Activated naive CD4-positive, alpha-beta T cell treated with anti-CD3 and anti-CD28 coated beads, Interleukin-2, amount 50 U/mL, for 72 hours (primary cell): ENCODE results near the gene ACAN. TPM values are rescaled to one million over a fixed set of nuclear protein-coding genes. Genes with fewer than 3 reads are reported as not detected.
A peak's percentile ranks its signal among the peaks of the same experiment; 100 is the strongest.

ENCODE experiments used
- ATAC-seq, 2 donors: fragments of 150-1000 bp; cut with Tn5 transposase; 2 replicates each; pipeline ENCODE4 v1.10.0; 2021; ENCODE audit warnings: mild to moderate bottlenecking in 2 of 2, moderate library complexity in 2 of 2
- DNase-seq, 2 donors: peaks; one replicate each; pipeline ENCODE4 v3.0.0; 2021 to 2022; ENCODE audit warnings: low spot score in 2 of 2
- H3K27ac Mint-ChIP-seq, 2 donors: one replicate each; pipeline ENCODE4 v1.8.0; 2022; ENCODE audit warnings: mild to moderate bottlenecking in 2 of 2, mixed read lengths in 2 of 2
- H3K36me3 Mint-ChIP-seq, 2 donors: one replicate each; pipeline ENCODE4 v1.8.0; 2022; ENCODE audit warnings: mixed read lengths in 2 of 2
- H3K9me3 Mint-ChIP-seq, 2 donors: one replicate each; pipeline ENCODE4 v1.8.0; 2022; ENCODE audit warnings: mixed read lengths in 2 of 2
- total RNA-seq, 2 donors: library from RNA; stranded (reverse); gene quantifications; one replicate each; pipeline ENCODE4 v1.2.3, GENCODE V29; 2022

ACAN gene
- total RNA-seq, 2 donors from 2014 or later = not detected

- Mint-ChIP-seq H3K9me3 (no peaks in the 10 kb centered on the region), H3K36me3 (peaks cover 3 to 15% of the 10 kb centered on the region in 2 donors), H3K27ac (peak overlapping the region in 1 of 2 donors; percentile 29)
- ATAC-seq (peak; percentile 54 to 74), DNase-seq (peak in 1 of 2 donors; percentile 46)
These were observed 75.5 kb downstream of the ACAN start for GRCh38 chr15:88878720-88879184.

- Mint-ChIP-seq H3K27ac (peak overlapping the region in 1 of 2 donors; percentile 2), H3K9me3 (no peaks in the 10 kb centered on the region), H3K36me3 (peaks cover 6 to 18% of the 10 kb centered on the region in 2 donors)
- DNase-seq = no peak
- no peak for ATAC-seq
These were observed 77.9 kb downstream of the ACAN start for GRCh38 chr15:88880944-88881740.

GRCh38 chr15:88881775-88882174 is 78.5 kb downstream of the ACAN start:
- ATAC-seq (no peak), DNase-seq (no peak)
- Mint-ChIP-seq H3K9me3 (no peaks in the 10 kb centered on the region), H3K36me3 (peaks cover 6 to 18% of the 10 kb centered on the region in 2 donors), H3K27ac (peak overlapping the region in 1 of 2 donors; percentile 2)

GRCh38 chr15:88882785-88883184 is 79.5 kb downstream of the ACAN start:
- ATAC-seq (no peak), DNase-seq (no peak)
- Mint-ChIP-seq H3K9me3 (no peaks in the 10 kb centered on the region), H3K36me3 (peaks cover 6 to 18% of the 10 kb centered on the region in 2 donors), H3K27ac (peak overlapping the region in 1 of 2 donors; percentile 72)

GRCh38 chr15:88887068-88887580 is 83.9 kb downstream of the ACAN start:
- DNase-seq (no peak), ATAC-seq (no peak)
- Mint-ChIP-seq H3K27ac (peak overlapping the region in 1 of 2 donors; percentile 18), H3K9me3 (no peaks in the 10 kb centered on the region), H3K36me3 (peaks cover 6 to 12% of the 10 kb centered on the region in 2 donors)

GRCh38 chr15:88888719-88889118 is 85.5 kb downstream of the ACAN start:
- ATAC-seq = no peak
- peaks cover 3 to 8% of the 10 kb centered on the region in 2 donors for H3K36me3 Mint-ChIP-seq
- H3K27ac Mint-ChIP-seq = peak overlapping the region in 1 of 2 donors; percentile 68
- DNase-seq = no peak
- H3K9me3 Mint-ChIP-seq = no peaks in the 10 kb centered on the region

GRCh38 chr15:88890495-88890894 is 87.3 kb downstream of the ACAN start:
- no peak for DNase-seq
- no peaks in the 10 kb centered on the region for H3K36me3 Mint-ChIP-seq
- ATAC-seq = no peak
- H3K9me3 Mint-ChIP-seq = no peaks in the 10 kb centered on the region
- peak overlapping the region; percentile 8 to 70 for H3K27ac Mint-ChIP-seq

- Mint-ChIP-seq H3K36me3 (no peaks in the 10 kb centered on the region), H3K9me3 (no peaks in the 10 kb centered on the region), H3K27ac (peak overlapping the region in 1 of 2 donors; percentile 70)
- ATAC-seq (no peak), DNase-seq (no peak)
These were observed 88.5 kb downstream of the ACAN start for GRCh38 chr15:88891540-88892254.

GRCh38 chr15:88894348-88894818 is 91.1 kb downstream of the ACAN start:
- DNase-seq = peak; percentile 78 to 91
- H3K9me3 Mint-ChIP-seq = no peaks in the 10 kb centered on the region
- H3K36me3 Mint-ChIP-seq = no peaks in the 10 kb centered on the region
- H3K27ac Mint-ChIP-seq = peak overlapping the region; percentile 82 to 85
- peak; percentile 66 for ATAC-seq

GRCh38 chr15:88894819-88895767 is 91.9 kb downstream of the ACAN start, which contains the start of gene HAPLN3:
TSS of gene HAPLN3 (minus strand) at chr15:88895544. CDS start at chr15:88887298, 8,246 bp downstream.
- peak; percentile 67 to 69 for DNase-seq
- peak within 1 kb of the TSS; percentile 82 to 95 for H3K27ac Mint-ChIP-seq
- no peaks in the 10 kb centered on the region for H3K36me3 Mint-ChIP-seq
- H3K9me3 Mint-ChIP-seq = no peaks in the 10 kb centered on the region
- ATAC-seq = peak; percentile 66 to 71

- Mint-ChIP-seq H3K36me3 (no peaks in the 10 kb centered on the region), H3K27ac (no peak overlapping the region), H3K9me3 (no peaks in the 10 kb centered on the region)
- no peak for ATAC-seq
- DNase-seq = no peak
These were observed 93.2 kb downstream of the ACAN start for GRCh38 chr15:88896333-88897033.

GRCh38 chr15:88897142-88897455 is 93.9 kb downstream of the ACAN start:
- no peaks in the 10 kb centered on the region for H3K9me3 Mint-ChIP-seq
- no peaks in the 10 kb centered on the region for H3K36me3 Mint-ChIP-seq
- ATAC-seq (no peak), DNase-seq (no peak)
- no peak overlapping the region for H3K27ac Mint-ChIP-seq

- Mint-ChIP-seq H3K9me3 (no peaks in the 10 kb centered on the region), H3K36me3 (no peaks in the 10 kb centered on the region), H3K27ac (peak overlapping the region in 1 of 2 donors; percentile 79)
- DNase-seq (peak in 1 of 2 donors; percentile 61), ATAC-seq (peak; percentile 35 to 68)
These were observed 94.4 kb downstream of the ACAN start for GRCh38 chr15:88897456-88898194.

GRCh38 chr15:88898736-88899135 is 95.5 kb downstream of the ACAN start:
- Mint-ChIP-seq H3K9me3 (no peaks in the 10 kb centered on the region), H3K36me3 (no peaks in the 10 kb centered on the region), H3K27ac (no peak overlapping the region)
- no peak for ATAC-seq
- no peak for DNase-seq

GRCh38 chr15:88899251-88899650 is 96.0 kb downstream of the ACAN start:
- no peaks in the 10 kb centered on the region for H3K9me3 Mint-ChIP-seq
- no peak for DNase-seq
- no peak overlapping the region for H3K27ac Mint-ChIP-seq
- ATAC-seq = no peak
- no peaks in the 10 kb centered on the region for H3K36me3 Mint-ChIP-seq
